ENCODE measurements around the gene THAP11.
A peak's percentile ranks its signal among the peaks of the same experiment; 100 is the strongest.
"Not testable (repeated sequence)": the region's sequence is repeated elsewhere in the genome, so short reads cannot be mapped to it uniquely, and the experiment has no call there.

The THAP11 gene

DNA sequence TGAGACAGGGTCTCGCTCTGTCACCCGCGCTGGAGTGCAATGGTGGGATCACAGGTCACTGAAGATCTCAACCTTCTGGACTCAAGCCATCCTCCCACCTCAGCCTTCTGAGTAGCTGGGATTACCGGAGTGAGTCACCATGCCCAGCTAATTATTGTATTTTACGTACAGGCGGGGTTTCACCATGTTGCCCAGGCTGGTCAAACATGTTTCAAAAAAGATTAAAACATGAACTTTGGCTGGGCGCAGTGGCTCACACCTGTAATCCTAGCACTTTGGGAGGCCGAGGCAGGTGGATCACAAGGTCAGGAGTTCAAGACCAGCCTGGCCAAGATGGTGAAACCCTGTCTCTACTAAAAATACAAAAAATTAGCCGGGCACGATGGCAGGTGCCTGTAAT is 4.9 kb upstream of the THAP11 start:
- DNase-seq, result not testable (repeated sequence)

DNA sequence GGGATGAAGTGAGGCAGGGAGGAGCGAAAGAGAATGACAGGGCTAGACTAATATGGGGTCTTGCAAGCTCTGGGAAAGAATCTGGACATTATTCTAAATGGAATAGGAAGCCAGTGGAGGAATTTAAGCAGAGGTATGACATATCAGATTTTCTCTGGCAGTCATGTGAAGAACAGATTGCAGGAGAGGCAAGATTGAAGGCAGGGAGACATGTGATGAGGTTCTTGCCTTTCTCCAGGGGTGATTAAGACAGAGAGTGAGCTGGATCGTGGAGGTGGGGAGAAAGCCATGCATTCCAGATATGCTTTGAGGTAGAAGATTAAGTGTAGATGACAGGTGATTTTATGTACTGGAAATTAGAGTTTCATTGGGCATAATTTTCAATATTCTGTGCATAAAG is 4.3 kb upstream of the THAP11 start:
- DNase-seq, result no peak

DNA sequence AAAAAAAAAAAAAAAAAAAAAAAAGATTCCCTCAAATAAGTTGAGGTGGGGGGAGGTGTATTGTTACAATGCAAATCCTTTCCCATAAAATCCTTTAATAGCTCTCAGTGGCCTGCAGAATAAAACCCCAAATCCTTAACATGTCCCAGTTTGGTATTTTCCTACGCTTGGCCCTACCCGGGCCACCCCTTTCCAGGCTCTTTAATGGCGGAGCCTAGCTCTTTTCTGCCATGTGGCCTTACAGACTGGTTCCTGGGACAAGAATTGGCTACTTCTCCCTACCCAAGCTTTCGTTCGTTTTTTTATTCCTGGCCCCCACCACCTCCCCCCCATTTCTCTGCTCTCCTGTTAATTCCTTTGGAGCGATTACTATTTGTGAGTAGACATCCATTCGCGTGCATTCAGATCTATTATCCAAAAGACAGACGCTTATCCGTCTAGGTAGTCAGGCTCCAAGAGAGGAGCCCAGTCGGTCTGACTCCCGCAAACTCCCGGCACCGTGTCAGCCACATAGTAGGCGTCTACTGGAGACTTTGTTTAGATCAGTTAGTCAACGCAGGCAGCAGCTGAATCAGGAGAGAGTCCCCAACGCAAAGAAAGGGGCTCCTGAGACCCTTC is 813 bp upstream of the THAP11 start:
- DNase-seq, result no peak

DNA sequence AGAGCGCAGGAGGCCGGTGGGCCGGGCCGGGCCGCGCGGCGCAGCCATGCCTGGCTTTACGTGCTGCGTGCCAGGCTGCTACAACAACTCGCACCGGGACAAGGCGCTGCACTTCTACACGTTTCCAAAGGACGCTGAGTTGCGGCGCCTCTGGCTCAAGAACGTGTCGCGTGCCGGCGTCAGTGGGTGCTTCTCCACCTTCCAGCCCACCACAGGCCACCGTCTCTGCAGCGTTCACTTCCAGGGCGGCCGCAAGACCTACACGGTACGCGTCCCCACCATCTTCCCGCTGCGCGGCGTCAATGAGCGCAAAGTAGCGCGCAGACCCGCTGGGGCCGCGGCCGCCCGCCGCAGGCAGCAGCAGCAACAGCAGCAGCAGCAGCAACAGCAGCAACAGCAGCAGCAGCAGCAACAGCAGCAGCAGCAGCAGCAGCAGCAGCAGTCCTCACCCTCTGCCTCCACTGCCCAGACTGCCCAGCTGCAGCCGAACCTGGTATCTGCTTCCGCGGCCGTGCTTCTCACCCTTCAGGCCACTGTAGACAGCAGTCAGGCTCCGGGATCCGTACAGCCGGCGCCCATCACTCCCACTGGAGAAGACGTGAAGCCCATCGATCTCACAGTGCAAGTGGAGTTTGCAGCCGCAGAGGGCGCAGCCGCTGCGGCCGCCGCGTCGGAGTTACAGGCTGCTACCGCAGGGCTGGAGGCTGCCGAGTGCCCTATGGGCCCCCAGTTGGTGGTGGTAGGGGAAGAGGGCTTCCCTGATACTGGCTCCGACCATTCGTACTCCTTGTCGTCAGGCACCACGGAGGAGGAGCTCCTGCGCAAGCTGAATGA is 606 bp downstream of the THAP11 start:
- peak; percentile 64 to 65 for DNase-seq

DNA sequence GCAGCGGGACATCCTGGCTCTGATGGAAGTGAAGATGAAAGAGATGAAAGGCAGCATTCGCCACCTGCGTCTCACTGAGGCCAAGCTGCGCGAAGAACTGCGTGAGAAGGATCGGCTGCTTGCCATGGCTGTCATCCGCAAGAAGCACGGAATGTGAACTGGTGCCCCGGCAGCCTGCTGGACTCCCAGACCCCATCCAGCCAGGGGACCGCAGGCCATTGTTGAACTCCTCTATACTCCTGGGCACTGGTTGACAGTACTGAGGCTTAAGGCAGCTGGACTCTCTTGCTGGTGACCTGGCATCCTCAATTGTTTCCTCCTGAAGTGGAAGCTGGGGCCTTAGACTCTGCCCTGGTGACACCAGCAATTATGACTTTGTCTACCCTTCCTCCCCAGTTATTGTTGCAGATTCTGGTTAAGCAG is 1.2 kb downstream of the THAP11 start:
- no peak for DNase-seq

DNA sequence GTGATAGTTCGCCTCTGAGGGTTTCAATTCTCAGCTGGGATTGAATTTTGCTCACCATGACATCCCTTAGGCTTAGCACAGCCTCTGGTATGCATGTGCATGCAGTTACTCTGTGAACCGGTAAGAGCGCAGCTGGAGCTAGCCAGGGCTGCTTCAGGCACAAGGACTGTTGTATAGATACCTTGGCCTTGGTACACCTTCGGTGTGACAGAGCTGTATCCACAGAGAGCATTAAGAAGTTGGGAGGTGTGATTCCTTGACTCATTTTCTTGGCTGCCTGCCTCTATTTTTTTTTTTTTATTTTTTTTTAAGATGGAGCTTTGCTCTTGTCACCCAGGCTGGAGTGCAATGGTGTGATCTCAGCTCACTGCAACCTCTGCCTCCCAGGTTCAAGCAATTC is 2.4 kb downstream of the THAP11 start:
- no peak for DNase-seq

DNA sequence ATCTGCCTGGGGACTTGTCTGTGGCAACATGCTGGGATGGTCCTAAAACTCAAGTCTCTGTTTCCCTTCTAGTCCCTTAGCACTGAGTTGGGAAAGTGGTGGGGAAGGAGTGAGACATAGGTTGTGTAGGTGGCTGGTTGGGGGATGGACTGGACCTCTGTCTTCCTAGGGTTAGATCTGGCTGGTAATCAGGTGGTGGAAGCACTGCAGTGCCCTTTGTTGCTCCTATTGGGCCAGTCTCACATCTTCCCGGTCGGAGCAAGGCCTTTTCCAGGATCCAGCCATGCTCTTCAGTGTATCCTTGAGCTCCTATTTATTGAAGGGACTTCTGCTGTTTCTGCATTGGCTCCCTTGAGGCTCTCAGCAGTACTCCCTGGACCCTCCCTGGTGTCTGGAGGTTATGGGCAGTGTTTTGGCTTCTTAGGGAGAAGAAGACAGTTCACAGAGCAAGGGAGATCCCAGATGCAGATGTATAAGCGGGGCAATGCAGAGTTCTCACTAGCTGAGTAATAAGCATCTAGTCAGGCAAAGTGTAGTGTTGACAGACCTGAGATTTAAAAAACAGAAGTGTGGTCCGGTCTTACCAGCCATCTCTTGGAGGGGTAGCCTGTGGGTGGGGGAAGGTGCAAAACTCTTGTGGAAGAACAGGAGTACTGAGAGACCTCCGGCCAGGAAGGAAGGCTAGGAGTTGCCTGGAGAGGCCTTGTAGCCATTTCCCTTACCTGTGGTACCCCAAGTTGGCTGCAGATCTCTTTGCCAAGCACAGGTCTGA is 3.4 kb downstream of the THAP11 start:
- no peak for DNase-seq

DNA sequence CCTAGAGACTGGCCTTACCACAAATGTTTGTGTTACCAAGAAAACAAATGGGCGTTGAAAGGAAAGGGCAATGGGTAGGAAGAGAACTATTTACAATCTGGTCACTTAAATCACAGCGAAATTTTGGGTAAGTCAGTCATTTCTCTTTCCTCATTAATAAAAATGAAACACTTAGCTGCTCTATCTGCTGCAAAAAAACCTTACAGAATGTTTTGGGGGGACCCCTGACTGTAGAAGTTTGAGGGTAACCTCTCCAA is 3.9 kb downstream of the THAP11 start:
- no peak for DNase-seq

DNA sequence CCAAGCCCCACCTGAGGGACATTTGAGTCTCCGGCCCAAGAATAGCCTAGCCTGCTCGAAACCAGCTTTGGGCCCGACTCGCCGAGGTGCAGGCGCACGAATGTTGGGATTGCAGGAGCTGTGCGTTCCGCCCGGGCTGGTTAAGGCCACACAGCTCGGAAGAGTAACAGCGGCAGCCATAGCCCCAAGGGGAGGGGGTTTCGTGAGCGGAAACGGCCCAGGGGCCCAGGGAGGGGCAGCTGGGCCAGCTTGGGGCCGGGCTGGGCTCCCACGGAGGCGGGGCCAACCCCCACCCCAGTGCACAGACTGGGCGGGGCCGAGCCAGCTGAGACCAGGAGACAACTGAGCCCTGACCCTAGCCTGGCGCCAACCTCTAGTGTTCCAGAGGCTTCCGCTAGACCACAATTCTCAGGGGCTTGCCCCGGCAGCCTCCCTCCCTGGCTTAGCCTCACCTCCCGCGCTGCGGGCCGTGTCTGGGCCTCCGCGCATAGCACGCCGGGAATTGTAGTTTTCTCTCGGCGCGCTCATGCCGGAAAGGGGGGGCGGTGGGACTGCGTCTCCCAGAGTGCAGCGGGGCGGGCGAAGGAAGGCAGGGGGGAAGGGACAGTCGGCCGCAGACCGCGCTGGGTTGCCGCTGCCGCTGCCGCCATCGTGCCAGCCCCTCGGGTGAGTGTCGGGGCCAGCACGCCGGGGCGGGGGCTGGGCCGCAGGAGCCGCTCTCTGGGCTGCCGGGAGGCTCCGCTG is 4.4 kb downstream of the THAP11 start, which contains the start of gene NUTF2:
NUTF2 (plus strand) TSS at position 614 of the 744 bp plus-strand sequence. CDS start 18,198 bp downstream, outside the sequence.
- DNase-seq, result peak; percentile 95 to 96

DNA sequence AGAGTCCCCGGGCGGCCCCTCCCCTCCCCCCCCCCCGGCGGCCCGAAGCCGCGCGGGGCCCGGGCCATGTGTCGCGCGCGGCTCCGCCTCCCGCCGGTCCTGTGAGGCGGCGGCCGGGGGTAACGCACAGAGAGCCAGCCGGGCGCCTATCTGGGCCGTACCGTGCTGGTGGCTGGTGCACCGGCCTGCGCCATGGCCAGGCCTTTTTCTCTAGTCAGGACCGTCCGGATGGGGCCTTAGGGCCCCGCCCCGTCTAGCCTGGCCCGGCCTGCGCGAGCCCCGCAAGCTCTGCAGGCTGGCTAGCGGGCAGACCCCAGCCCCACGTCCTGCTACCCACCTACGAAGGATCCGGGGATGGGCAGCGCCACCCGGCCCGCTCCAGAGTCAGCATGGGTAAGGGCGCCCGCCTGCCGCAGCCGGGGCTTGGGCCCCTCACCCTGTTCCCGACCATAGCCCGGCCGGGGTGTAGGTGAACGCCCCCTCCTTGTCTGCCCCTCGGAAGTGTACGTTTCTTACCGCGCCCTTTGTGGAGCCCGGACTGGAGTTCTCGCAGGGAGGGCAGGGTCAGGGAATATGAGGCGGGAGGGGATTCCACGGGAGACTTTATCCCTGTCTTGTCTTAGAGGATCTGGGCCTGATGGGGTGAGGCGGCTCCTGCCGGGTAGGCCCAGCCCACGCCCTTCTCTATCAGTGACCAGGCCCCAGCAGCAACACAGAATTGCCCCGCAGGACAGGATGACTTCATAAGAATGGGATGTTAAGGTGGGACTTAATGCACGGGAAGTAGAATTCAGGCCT is 5.1 kb downstream of the THAP11 start, which contains the start of gene CENPT:
CENPT (minus strand) TSS at position 630 of the 798 bp plus-strand sequence. CDS start 13,834 bp downstream, outside the sequence.
- DNase-seq, result peak in 1 of 2 donors; percentile 24

DNA sequence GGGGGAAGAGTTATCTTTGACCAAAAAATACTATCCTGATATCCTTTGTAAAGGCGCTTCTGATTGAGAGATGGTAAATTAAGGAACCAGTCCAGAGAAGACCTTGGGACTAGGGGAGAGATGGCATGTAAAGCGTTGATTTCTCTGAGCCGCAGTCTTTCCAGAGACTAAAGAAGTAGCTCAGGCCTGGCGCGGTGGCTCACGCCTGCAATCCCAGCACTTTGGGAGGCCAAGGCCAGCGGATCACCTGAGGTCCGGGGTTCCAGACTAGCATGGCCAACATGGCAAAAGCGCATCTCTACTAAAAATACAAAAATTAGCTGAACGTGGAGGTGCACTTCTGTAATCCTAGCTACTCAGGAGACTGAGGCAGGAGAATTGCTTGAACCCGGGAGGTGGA is 6.0 kb downstream of the THAP11 start:
- DNase-seq, result no peak

DNA sequence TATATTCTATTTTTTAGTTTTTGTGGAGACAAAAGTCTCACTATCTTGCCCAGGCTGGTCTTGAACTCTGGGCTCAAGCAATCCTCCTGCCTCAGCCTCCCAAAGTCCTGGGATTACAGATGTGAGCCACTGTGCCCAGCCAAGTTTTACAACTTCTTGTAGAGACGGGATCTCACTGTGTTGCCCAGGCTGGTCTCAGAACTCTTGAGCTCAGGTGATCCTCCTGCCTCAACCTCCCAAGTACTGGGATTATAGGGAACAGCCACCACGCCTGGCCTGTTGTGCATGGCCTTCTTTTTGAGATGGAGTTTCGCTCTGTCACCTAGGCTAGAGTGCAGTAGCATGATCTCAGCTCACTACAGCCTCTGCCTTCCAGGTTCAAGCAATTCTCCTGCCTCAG is 11.6 kb downstream of the THAP11 start:
- no peak for DNase-seq

DNA sequence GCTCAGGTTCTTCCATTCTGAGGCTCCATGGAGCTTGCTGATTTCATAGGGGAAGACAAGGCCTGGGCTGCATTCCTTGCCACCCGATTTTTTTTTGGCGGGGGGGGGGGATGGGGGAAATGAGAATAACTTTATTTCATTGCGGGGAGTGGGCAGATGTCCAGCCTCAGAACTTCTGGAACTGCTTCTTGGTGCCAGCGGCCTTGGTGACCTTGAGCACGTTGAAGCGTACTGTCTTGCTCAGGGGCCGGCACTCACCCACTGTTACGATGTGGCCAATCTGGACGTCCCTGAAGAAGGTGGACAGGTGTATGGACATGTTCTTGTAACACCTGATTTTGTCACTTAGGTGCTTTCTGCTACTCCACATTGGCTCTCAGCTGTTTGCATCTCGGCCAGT is 13.7 kb downstream of the THAP11 start:
- DNase-seq, result no peak

DNA sequence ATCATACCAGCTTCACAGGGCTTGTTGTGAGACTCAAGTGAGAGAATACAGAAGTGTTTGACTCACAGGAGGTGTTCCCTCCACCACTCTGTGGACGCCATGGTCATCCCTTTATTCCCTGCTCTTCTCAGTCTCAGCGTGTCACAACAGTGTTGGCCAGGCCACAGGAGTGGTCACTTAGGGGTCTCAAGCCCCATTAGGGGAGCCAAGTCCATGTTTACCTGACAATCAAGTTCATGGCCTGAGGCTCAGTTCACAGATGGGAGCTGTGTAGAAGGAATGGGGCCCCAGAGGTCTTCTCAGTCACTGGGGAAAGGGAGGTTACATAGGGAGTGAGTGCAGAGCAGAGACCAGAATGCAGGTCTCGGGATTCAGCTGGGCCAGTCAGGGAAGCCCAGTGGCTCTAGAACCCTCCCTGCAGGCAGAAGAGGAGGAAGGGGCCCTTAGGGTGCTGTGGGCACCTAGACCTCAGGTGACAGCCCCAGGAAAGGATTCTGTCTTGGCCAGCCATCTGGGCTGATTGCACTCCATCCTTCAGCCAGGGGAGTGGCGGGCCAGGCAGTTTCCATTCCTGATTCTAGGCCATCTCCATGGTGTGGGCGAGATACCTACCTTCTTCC is 14.9 kb downstream of the THAP11 start:
- DNase-seq, result no peak

DNA sequence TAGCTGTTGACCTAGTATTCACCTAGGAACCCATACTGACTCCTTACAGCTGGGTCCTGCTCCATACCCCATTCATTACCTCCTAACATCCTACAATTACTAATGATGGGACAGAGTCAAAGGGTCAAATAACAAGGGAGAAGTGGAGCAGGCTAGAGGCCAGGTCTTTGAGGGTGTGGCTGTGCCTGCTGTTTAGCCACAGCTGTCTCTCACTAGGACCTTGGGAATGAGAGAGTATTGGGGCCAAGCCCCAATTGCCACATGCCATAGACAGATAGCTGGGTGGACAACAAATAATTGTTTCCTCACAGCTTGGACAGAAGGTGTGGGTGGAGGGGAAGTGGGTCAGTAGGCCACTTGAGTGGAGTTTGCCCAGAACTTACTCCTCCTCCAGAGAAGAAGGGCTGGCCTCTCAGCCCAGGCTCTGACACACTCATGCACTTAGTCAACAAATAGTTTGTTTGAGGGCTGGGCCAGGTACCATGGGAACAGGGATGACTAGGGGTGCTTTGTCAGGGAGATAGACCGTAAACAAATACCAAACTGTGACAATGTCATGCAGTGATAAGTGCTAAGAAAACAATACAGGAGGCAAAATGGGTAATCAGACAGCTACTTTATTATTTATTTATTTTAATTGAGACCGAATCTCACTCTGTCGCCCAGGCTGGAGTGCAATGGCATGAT is 15.6 kb downstream of the THAP11 start:
- DNase-seq, result no peak

DNA sequence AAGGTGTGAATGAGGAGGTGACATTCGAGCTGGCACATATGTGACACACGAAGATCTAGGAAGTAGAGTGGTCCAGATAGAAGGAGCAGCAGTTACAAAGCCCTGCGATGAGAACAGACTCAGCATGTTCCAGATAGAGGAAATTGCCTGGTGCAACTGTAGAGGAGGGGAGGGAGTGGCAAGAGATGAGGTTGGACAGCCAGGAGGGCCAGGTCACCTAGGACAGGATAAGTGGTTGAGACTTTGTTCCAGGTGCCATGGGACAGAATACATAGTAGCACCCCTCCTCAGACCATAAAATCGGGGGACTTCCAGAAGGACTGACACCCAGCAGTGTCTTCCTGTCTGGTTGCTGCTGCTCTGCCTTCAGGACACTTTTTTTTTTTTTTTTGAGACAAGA is 16.4 kb downstream of the THAP11 start:
- DNase-seq, result no peak

DNA sequence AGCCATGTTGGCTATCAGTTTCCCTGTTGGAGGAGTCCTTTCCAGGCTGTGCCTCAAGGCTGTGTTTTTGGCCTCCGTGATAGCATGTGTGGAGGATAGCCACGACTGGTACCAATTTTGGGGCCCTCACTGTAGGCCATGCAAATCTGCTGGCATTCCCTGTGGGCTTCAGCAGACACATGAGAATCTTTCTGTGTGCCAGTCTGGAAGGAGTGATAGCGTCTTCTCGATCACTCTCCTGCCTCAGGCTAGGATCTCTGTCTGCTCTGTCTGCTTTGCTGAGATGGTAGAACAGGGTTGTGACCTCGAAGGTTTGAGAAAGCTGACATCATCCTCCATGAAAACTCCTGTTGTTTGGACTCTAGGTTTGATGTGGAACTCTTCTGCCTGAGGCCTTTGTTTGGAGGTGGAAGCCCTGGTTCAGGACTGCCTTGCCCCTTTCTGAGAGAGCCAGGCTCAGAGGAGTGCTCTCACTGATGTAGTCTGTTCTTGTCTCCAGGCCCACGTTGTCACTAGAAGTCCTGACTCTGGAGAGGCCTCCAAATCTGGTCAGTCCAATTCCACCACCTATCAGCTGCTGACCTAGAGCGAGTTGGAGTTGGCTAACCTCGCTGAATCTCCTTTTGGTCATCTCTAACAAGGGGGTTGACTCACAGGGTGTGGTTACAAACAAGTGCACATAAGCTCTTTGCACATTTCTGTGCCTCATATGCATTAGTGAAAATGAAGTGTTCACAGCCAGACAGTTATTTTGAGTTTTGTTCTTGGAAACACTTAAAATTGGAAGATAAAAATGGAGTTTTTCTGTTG is 18.7 kb downstream of the THAP11 start:
- no peak for DNase-seq

DNA sequence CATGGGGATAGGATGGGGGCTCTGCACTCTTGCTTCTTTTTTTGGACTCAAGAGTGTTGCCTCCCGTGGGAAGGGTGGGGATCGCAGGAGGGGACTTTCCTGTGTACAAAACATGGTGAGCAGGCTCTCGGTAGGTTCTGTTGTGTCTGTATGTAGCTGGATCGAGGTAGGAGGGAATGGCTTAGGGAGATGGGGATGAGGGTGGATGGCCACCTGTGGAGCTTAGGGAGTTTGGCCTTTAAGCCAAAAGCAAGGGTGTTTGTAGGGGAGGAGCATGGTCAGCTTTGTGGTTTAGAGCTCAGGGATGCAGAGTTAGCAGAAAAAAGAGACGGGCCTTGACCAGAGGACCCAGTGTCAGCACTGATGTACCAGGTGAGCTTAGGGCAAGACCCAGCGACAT is 19.8 kb downstream of the THAP11 start:
- no peak for DNase-seq

DNA sequence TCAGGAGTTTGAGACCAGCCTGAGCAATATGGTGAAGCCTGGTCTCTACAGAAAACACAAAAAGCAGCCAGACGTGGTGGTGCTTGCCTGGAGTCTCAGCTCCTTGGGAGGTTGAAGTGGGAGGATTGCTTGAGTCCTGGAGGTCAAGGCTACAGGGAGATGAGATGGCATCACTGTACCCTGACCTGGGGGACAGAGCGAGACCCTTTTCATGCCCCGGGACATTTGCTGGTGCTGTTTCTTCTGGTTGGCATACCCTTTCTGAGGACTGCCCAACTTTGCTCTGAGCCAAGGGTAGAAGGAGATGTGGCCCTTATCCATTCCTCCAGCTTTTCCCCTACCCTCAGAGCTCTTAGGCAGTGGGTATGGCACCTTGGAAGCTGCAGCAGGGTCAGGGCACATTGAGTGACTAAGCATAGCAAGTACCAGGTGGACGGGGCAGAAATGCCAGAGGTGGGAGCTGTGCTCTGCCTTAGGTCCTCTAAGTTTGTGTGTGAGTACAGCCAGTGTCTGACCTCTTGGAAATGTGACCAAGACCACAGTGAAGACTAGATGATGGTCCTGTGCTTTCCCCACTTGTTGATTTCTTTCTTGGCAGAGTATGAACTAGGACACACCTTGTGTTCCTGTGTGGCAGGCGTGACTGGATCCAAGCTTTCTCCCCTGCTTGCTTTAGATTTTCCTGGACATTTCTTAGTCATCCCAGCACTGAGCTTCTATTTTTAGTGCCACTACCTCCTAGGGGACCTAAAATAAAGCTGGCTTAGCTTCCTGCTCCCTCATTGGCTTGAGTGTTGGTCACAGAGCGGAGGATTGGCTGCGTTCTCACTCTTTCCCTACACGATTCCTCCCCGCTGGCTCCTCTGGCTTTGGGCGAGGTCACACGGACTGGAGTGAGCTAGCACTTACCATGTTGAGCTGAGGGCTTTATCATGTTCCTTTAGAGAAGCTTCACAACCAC is 20.8 kb downstream of the THAP11 start:
- DNase-seq, result no peak
